ENCODE results near the gene PPM1A.

GRCh38 chr14:60240139-60240856 lies 8.7 kb upstream of the PPM1A start:
- no peak for TF ChIP-seq CTCF (IDR thresholded peaks at IDR 0.05; ENCODE audit: extremely low read depth in 1 of 2, insufficient read depth in 1 of 2, low read depth in 1 of 2, low read length in 2 of 2)
- no peak for TF ChIP-seq POLR2A (IDR thresholded peaks at IDR 0.05; ENCODE audit: low read depth, low read length)
